D721Med (cell line): ENCODE data around the gene POLE3.

Experiments used
- DNase-seq: peaks from one replicate; pipeline ENCODE4 v3.0.0; 2011; ENCODE audit warnings: low spot score; ENCODE audit not compliant: insufficient read length
- FAIRE-seq: peaks from 2 replicates; lab custom pipeline; 2011; peaks lifted over from hg19 to GRCh38; lab: Jason Lieb, UNC
- CTCF ChIP-seq: IDR thresholded peaks from 2 replicates; pipeline ENCODE4 v1.5.1; 2012; ENCODE audit warnings: mild to moderate bottlenecking, control low read depth; ENCODE audit not compliant: insufficient read depth; ENCODE audit errors: missing control alignments

The POLE3 gene

GRCh38 chr9:113373676-113374392 is 36.6 kb downstream of the POLE3 start:
- no peak for FAIRE-seq
- no peak for DNase-seq
- no peak for TF ChIP-seq CTCF

GRCh38 chr9:113373256-113373655 is 37.2 kb downstream of the POLE3 start:
- DNase-seq = no peak
- FAIRE-seq = no peak
- no peak for TF ChIP-seq CTCF

- no peak for FAIRE-seq
- no peak for DNase-seq
- TF ChIP-seq CTCF = no peak
Measured at GRCh38 chr9:113372059-113372458, 38.4 kb downstream of the POLE3 start.

GRCh38 chr9:113370806-113371325 is 39.6 kb downstream of the POLE3 start:
- TF ChIP-seq CTCF = no peak
- FAIRE-seq (no peak), DNase-seq (no peak)

- no peak for TF ChIP-seq CTCF
- FAIRE-seq (no peak), DNase-seq (no peak)
Measured at GRCh38 chr9:113369855-113370140, 40.7 kb downstream of the POLE3 start.

GRCh38 chr9:113368982-113369854 is 41.3 kb downstream of the POLE3 start:
- DNase-seq = no peak
- TF ChIP-seq CTCF = no peak
- no peak for FAIRE-seq
